GM19328 (cell line): ENCODE measurements around the gene COX5A.
A peak's percentile ranks its signal among the peaks of the same experiment; 100 is the strongest.

Source experiments
- ATAC-seq: cut with Tn5 transposase; IDR thresholded peaks from one replicate; pipeline ENCODE4 v1.9.1; 2021; ENCODE audit warnings: mild to moderate bottlenecking, moderate library complexity; ENCODE audit not compliant: unreplicated experiment

Gene COX5A

GRCh38 chr15:74937590-74938371, at the start of gene COX5A:
Gene COX5A, minus strand, starts transcription at chr15:74938073. Its CDS starts 59 bp downstream, at chr15:74938014.
- ATAC-seq = peak; percentile 94

DNA sequence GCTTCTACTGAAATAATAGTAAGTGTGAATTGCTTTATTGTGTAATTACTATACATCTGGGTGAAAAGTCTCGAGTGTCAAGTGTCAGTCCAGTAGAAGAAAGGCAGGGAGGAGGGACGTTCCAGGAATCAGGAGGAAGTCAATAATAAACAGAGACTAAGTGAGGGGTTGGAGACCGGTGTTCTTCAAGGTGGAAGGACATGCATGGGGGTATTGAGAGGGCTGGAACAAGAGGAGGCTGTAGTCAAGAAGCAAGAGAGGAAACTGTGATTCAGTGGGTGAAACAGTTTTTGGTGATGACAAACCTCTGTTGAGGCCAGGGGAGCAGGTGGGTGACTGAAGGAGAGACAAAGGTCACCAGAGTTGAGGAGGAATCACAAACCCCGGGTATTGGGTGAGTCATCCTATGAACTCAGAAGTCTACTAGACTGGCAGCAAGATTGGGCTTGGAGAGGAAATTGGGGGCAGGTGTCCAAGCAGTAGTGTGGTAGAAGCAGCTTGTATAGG, 45.9 kb upstream of the COX5A start:
- no peak for ATAC-seq

- no peak for ATAC-seq
These were observed 44.3 kb upstream of the COX5A start for GRCh38 chr15:74982183-74982582.

DNA sequence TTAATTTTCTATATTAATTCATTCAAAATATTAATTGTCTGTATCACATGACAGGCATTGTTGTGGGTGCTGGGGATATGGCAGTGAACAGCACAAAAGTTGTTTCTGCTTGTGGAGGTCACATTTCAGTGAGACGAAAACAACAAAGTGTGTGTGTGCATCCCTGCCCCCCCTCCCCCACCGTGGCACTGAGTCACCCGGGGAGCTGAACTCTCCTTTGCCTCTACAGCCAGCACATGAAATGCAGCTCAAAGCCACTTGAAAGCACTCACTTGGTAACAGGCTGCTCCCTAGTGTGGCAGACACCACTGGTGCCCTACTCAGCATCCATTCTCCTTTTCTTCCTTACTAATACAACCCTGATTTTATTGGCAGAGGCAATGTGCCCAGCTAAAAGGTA, 40.6 kb upstream of the COX5A start:
- no peak for ATAC-seq

- ATAC-seq = no peak
These were observed 40.2 kb upstream of the COX5A start for GRCh38 chr15:74978077-74978476.

DNA sequence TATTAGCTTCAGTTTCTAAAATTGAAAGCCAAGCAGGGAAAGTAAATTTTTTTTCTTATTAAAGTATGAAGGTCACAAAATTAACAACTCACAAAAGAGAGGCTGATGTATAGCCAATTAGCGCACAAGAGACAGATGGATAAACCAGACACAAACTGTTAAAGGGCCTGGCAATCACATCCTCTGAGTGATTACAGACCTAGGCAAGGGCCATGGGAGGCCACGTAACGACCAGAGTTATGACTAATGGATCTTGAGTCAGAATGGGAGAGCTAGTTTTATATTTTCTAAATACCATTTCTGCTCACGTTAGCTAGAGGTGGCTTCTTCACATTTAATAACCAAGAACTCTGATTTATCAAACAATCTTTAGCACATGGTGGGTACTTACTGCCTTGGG, 39.7 kb upstream of the COX5A start:
- ATAC-seq = no peak

- ATAC-seq = no peak
These were observed 38.3 kb upstream of the COX5A start for GRCh38 chr15:74976159-74976558.

GRCh38 chr15:74967670-74968069, 29.8 kb upstream of the COX5A start:
- no peak for ATAC-seq

DNA sequence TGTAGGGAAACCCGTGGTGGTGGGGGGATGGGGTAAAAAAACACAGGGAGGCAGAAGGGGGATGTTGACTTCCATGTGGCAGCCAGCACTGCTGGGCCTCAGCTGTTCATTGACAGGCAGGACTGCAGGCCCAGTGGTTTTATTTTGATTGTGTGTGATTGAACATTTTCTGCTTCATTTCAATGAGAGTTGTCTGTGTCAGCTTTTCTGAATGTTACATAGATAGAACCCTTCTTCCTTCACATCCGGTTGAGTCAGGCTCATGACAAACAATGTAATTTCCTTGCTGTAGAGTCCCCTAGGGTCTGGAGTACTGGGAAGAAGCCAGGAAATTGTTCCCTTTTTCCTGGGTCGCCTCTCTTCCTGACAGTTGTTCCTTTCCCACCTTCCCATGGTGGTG, 26.9 kb upstream of the COX5A start:
- no peak for ATAC-seq

DNA sequence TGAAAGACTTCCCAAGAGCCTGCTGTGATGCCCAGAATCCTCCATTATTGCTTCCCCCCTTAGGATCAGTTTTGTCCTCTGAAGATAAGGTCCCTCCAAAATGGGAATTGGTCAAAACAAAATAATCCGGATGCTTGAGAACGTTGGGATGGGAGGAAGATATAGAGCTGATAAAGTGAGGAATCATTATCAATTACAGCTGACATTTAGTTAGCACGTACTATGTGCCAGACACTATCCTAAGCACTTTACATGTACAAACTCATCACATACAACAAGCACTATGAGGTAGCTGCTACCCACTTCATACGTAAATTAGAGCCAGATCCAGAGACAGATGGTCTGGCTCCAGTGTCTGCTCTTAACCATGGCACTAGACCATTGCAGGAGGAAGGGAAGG, 25.3 kb upstream of the COX5A start:
- no peak for ATAC-seq

- ATAC-seq = no peak
These were observed 24.8 kb upstream of the COX5A start for GRCh38 chr15:74962671-74963070.

DNA sequence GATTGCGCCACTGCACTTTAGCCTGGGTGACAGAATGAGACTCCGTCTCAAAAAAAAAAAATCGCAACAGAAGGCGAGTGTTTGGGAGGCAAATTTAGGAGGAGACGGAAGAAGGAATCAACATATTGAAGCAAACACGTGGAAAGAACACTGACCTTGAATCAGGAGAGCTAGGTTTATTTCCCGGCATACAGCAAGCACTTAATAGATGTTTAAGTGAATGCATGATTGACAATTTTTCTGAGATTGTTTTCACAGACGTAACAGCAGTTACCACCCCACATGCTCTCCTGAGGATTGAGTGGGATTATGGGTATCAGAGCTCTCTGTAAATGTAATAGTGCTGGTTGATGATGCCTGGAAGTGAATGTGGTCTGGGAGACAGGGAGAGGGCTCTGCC, 24.3 kb upstream of the COX5A start:
- no peak for ATAC-seq

DNA sequence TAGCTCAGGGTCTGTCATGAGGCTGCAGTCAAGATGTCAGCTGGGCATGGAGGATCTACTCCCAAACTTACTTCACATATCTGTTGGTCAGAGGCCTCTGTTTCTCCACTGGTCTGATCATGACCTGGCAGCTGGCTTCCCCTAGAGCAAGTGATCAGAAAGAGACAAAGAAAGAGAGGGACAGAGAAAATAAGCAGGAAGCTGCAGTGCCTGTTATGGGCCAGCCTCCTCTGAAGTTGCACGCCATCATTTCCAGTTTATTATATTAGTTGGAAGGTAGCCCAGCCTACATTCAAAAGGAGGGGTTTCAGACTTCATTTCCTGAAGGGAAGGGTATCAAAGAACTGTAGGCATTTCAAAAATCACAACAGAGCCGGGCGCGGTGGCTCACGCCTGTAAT, 23.7 kb upstream of the COX5A start:
- ATAC-seq = no peak

- no peak for ATAC-seq
These were observed 23.2 kb upstream of the COX5A start for GRCh38 chr15:74960995-74961588.

GRCh38 chr15:74960286-74960685, 22.4 kb upstream of the COX5A start:
- ATAC-seq = no peak

GRCh38 chr15:74959586-74959939, 21.7 kb upstream of the COX5A start:
- ATAC-seq = no peak

- ATAC-seq = no peak
These were observed 21.2 kb upstream of the COX5A start for GRCh38 chr15:74958908-74959585.

- no peak for ATAC-seq
These were observed 20.5 kb upstream of the COX5A start for GRCh38 chr15:74958320-74958907.

GRCh38 chr15:74957476-74958035, 19.7 kb upstream of the COX5A start:
- no peak for ATAC-seq

- peak; percentile 86 for ATAC-seq
These were observed 19.0 kb upstream of the COX5A start, which contains the start of gene RPP25 for GRCh38 chr15:74956648-74957475. Gene RPP25, minus strand, starts transcription at chr15:74956772. Its CDS starts 189 bp downstream, at chr15:74956583.
